Measurements from ENCODE around the gene RPL35.

GRCh38 chr9:124853605-124854143 is 8.1 kb downstream of the RPL35 start:
- TF ChIP-seq GATA2 (IDR thresholded peaks at IDR 0.05; ENCODE audit: low read depth, low read length) = no peak
- no peak for TF ChIP-seq GATA3 (IDR thresholded peaks at IDR 0.05; ENCODE audit: low read depth, low read length)
